Fibroblast of the aortic adventitia (primary cell): ENCODE measurements around the gene PRORP. TPM values are rescaled to one million over a fixed set of nuclear protein-coding genes. Genes with fewer than 3 reads are reported as not detected.

Experiments
- DNase-seq: peaks from one replicate; pipeline ENCODE4 v3.0.0-alpha.2; 2010; ENCODE audit warnings: low read depth
- H3K4me3 ChIP-seq: 2 replicates; pipeline ENCODE4 v1.5.1; 2011; ENCODE audit warnings: low read depth, mild to moderate bottlenecking, control low read depth, low read length, moderate library complexity
- total RNA-seq: library from RNA; depleted of rRNA; stranded (reverse); fragments of >200 nt; gene quantifications from 2 replicates; pipeline ENCODE4 v1.2.3, GENCODE V29; 2012; ENCODE audit warnings: low replicate concordance
- TF ChIP-seq, protein P1 (sequence below): IDR thresholded peaks from 2 replicates; pipeline ENCODE4 v1.5.1; 2011; ENCODE audit warnings: mild to moderate bottlenecking, low read length, control low read depth, inconsistent platforms; ENCODE audit not compliant: insufficient read depth

Gene PRORP
- total RNA-seq, result 8.9 and 36.2 TPM in 2 replicates

DNA sequence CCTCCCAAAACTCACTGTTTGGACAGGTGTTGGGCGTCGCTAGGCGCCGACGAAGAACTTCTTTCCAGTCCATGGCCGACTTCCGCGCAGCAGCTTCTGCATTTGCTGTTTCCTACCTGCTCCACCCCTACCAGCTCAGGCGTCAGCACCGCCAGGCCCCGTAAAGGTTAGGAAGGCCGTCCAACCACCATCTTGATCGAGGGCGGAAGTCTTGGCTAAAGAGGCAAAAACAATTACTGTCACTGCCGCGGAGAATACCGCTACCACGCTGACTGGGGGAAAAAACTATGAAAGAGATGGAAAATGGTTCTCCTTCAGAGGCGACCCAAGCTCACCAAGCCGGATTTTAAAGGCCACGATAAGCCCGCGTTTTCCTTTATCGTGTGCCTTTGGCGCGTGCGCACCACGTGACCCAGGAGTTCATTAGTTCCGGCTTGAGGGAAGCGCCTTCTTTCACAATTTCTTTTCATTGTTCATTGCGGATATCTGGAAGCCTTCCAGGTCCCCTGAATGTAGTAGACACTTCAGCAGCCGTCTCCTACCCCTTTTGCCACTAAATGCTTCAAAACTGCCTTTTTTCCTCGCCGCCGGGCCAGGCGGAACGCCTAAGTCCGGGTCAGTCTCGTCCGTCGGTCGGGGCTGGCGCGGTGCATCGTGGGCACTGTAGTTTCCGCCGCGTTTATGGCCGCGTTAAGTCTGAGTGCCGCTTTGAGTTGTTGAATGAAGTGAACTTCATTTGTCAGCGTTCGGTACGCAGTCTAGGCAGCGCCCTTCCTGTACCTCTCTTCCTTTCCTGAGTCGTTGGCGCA lies at the start of gene PRORP, which contains the start of gene PPP2R3C:
Gene PRORP, plus strand, starts transcription at position 666 of the 809 bp plus-strand sequence. CDS start 694 bp downstream, outside the sequence.
Gene PPP2R3C, minus strand, starts transcription at position 104 of the 809 bp plus-strand sequence. Its CDS starts 31 bp downstream, at position 73.
- H3K4me3 ChIP-seq, result peak within 1 kb of the TSS; percentile 89
- TF ChIP-seq, protein P1, sequence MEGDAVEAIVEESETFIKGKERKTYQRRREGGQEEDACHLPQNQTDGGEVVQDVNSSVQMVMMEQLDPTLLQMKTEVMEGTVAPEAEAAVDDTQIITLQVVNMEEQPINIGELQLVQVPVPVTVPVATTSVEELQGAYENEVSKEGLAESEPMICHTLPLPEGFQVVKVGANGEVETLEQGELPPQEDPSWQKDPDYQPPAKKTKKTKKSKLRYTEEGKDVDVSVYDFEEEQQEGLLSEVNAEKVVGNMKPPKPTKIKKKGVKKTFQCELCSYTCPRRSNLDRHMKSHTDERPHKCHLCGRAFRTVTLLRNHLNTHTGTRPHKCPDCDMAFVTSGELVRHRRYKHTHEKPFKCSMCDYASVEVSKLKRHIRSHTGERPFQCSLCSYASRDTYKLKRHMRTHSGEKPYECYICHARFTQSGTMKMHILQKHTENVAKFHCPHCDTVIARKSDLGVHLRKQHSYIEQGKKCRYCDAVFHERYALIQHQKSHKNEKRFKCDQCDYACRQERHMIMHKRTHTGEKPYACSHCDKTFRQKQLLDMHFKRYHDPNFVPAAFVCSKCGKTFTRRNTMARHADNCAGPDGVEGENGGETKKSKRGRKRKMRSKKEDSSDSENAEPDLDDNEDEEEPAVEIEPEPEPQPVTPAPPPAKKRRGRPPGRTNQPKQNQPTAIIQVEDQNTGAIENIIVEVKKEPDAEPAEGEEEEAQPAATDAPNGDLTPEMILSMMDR, result no peak
- DNase-seq, result peak; percentile 90

DNA sequence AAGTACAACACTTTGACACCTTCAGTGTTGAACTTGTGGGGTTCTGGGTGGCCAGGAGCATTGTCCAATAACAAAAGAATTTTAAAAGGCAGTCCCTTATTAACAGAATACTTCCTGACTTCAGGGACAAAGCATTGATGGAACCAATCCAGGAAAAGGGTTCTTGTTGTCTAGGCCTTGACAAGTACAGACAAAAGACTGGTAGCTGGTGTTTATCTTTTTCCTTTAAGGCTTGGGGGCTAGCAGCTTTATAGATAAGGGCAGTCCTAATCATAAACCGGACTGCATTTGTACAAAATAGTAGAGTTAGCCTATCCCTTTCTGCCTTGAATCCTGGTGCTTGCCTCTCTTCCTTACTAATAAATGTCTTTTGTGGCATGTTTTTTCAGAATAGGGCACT lies 48.9 kb upstream of the PRORP start:
- H3K4me3 ChIP-seq, result no peak overlapping the region
- no peak for DNase-seq
- TF ChIP-seq, protein P1, result no peak

DNA sequence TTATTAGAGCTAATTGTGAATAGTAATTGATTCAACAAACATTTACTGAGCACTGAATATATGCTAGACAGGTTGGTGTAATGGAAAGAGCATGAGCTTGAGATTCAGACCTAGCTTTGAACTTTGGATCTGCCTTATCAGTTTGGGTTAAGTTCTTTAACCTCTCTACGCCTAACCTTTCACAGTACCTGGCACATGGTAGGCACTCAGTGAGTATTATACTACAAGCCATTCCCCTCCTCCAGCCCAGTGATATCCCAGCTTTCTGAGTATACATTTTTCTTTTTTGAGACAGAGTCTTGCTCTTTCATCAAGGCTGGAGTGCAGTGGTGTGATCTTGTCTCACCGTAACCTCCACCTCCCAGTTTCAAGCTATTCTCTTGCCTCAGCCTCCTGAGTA lies 44.3 kb upstream of the PRORP start:
- no peak for DNase-seq
- TF ChIP-seq, protein P1, result no peak
- no peak overlapping the region for H3K4me3 ChIP-seq

DNA sequence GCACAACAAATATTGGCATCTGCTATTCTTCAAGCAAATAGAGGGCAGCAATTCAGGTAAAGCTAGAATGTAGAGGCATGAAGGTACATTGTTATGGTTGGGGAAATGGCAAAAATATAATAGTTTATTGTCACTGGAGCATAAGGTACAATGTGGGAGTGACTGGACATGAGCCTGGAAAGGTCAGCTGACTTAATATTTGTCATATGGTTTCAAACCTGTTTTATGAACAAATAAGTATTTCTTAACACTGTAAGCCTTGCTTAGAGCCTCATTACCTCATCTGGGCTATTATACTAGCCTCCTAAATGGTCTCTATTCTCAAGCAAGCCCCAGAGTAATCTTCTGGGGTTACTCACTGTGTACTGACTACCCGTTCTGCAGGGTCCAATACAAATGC lies 42.6 kb upstream of the PRORP start:
- TF ChIP-seq, protein P1, result no peak
- no peak for DNase-seq

DNA sequence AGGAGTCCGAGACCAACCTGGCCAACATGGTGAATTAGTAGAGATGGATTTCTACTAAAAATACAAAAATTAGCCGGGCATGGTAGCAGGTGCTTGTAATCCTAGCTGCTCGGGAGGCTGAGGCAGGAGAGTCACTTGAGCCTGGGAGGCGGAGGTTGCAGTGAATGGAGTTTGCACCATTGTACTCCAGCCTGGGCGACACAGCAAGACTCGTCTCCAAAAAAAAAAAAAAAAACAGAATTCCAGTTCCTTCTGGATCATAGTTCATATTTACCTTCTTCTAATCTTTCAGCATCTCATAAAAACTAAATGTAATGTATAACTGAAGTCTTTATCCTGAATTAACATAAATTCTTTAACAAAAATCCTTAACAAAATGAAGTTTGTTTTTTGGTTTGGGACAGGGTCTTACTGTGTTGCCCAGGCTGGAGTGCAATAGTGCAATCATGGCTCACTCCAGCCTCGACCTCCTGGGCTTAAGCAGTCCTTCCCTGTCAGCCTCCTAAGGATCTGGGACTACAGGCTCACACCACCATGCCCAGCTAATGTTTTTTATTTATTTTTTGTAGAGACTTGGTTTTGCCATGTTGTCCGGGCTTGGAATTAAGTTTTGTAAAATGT lies 38.7 kb upstream of the PRORP start:
- H3K4me3 ChIP-seq, result no peak overlapping the region
- DNase-seq, result no peak
- TF ChIP-seq, protein P1, result no peak

More for the DNA sequence above, 42.6 kb upstream of the PRORP start:
- no peak overlapping the region for H3K4me3 ChIP-seq

DNA sequence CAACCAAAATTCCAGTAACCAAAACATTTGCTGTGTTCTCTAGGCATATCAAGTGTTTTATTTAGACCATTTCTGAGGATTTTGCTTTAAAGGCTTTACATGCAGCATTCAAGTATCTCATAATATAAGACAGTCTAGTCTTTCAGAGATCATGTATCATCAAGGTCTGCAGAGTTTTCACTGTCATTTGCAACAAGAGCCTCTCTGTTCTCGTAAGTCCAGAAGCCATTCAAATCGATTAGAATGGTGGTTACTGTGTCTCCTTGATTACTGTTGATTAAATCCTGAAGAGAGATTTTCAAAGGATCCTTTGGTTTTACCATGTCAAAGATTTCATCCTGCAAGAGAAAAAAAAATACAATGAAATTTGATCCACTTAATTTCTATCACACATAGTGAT lies 36.9 kb upstream of the PRORP start:
- DNase-seq, result no peak
- no peak overlapping the region for H3K4me3 ChIP-seq
- TF ChIP-seq, protein P1, result no peak
